Testis (tissue), 2 donors: Measurements from ENCODE around the gene PMEL.

Source experiments
- CTCF ChIP-seq, 3 experiments: fragments of 450-650 bp in 2 of 3; fragments of 200-600 bp in 1 of 3; sonication (generic) in 1 of 3; IDR thresholded peaks; one replicate each; pipeline ENCODE4 v1.5.1; 2016 to 2019; ENCODE audit warnings: antibody characterized with exemption in 3 of 3, mild to moderate bottlenecking in 2 of 3, moderate library complexity in 1 of 3
- POLR2A ChIP-seq: fragments of 450-650 bp; IDR thresholded peaks from one replicate; pipeline ENCODE4 v1.6.1; 2017; ENCODE audit warnings: antibody characterized with exemption, mild to moderate bottlenecking, moderate library complexity

- TF ChIP-seq CTCF (IDR thresholded peaks at IDR 0.05) (peak; percentile 75 to 84 (median 76)), POLR2A (no peak)
Observed at GRCh38 chr12:55940065-55940732, 25.6 kb downstream of the PMEL start.
